ENCODE results near the gene ATXN1.
"Not testable (repeated sequence)": the region's sequence is repeated elsewhere in the genome, so short reads cannot be mapped to it uniquely, and the experiment has no call there.

Gene ATXN1

DNA sequence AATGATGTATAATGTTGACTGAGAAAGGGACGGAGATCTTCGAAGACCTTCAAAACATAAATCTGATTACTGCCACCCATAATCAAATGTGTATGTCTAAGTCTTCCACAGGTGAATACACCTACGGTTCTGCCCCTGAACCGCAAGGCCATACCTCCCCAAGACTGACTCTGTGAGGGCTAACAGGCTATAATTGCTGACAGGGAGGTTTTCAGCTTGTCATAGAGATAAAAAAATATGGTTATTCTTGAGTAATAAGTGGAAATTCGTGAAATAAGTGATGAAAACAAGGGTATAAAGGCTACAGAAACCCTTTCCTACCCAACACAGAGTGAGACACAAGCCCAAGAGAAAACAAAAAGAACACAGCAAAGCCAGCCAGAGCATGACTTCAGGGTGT is 188.9 kb downstream of the ATXN1 start:
- no peak for DNase-seq (ENCODE audit: low read depth in 2 of 2)

DNA sequence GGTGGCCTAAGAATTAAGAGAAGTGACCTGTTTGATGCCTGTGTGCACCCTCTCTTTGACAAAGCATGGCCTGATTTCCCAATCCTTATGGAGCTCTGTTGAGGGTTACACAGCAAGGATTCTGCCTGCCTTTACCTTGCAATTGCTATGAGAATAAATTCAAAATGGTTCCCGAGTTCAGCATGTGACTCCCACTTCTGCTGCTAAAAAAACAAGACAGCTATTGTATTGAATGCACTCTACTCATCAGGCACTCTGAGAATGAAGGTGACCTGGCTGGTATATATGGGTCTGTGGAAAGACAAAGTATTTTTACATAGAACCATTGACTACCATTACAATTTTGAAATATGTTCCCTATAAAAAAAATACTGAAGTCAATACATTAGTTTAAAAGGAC is 190.3 kb downstream of the ATXN1 start:
- DNase-seq (ENCODE audit: low read depth in 2 of 2), result no peak

DNA sequence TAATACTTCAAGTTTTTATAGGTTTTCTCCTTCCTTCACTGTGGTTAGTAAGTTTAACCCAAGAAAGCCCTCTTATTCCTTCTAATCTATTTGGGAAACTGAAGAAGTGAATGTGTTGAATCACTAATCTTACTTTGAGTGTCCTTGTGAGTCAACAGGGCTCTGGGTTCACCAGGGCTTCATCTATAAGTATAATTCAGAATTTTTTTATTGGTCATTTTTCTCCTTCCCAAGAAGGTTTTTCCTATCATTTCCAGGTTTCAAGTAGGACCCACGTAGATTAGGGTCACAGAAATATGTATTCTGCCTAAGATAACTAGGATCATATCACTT is 191.1 kb downstream of the ATXN1 start:
- no peak for DNase-seq (ENCODE audit: low read depth in 2 of 2)

DNA sequence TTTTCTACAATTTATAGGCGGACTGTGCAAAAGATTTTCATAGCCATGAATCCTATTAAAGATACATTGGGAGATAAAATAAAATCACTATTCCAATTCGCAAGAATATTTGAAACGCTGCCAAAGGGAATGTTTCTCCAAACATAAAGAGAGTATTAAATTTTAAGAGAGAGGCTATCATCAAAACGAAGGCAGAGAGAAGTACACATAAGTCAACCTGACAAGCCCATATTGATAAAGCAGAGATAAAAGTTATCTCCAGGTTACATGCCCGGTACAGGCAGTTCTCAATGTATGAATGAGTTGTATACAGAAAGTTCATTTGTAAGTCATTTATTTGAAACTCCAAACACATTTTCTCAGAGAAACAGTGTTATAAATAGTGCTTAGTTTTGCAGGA is 193.1 kb downstream of the ATXN1 start:
- DNase-seq (ENCODE audit: low read depth in 2 of 2), result no peak

DNA sequence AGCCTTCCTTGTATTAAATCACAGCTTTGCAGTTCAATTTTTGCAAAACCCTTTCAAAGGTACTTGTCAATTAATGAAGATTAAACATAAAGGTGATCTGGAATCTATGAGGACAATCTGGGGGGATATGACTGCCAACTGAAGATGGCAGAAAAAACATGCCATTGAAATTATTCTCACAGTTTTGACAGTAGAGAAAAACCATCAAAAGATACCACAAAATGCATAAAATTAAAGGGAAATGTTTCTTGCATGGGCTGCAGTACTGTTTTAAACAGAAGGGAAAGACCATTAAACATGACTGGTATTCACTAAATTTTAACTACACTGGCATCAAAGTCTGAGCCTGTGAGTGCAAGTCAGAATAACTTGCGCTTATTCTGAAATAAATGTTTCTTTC is 194.2 kb downstream of the ATXN1 start:
- no peak for DNase-seq (ENCODE audit: low read depth in 2 of 2)

DNA sequence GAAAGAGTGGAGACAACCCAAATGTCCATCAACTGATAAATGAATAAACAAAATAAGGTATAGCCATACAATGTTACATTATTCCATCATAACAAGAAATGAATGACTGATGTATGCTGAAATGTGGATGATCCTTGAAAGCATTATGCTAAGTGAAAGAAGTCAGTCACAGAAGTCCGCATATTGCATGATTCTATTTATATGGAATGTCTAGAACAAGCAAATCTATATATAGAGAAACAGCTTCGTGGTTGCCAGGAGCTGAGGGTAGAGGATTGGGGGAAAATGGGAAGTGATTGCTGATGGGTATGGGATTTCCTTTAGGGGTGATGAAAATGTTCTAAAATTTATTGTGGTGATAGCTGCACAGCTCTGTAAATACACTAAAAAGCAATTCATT is 196.8 kb downstream of the ATXN1 start:
- no peak for DNase-seq (ENCODE audit: low read depth in 2 of 2)

DNA sequence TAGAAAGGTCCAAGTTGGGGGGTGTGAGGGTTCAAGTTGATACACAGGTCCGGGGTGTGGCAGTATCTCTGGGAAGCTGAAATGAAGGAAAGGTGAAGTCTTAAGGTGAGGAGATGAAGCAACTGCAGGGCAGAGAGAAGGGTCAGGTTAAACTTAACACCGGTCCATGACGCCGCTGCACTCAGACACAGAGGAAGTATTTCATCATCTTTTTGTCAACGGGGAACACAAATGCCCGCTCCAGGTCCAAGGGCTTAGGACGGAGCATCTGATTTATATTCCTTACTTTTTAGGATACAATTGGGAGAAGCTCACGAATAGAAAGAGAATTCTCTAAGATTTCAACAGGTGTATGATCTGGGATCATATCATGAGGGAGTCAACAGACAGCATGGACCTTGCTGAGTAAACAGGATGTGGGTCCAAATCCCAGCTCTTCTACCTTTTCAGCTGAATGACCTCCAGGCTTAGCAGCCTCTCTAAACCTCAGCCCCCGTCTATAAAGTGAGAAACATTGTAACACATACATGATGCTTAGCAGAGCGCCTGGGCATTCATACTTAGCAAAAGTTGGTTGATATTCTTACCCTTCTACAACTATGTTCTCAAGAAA is 197.5 kb downstream of the ATXN1 start:
- DNase-seq (ENCODE audit: low read depth in 2 of 2), result no peak

DNA sequence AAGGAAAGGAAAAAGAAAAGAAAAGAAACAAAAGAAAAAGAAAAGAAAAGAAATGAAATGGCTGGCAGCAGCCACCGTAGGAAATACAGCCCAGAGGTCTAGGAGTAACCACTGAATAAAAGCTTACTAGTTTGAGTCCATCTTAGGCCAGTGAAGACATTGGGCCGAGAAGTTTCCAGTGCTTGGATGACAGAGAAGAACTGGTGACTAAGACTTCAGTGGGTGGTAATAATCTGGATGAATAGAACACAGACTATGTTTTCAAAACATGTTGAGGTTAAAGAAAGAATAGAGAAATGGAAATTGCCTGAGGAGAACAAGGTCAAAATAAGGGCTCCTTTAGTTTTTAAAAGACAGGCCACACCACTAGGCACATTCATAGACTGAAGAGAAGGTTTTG is 198.8 kb downstream of the ATXN1 start:
- DNase-seq (ENCODE audit: low read depth in 2 of 2), result no peak

DNA sequence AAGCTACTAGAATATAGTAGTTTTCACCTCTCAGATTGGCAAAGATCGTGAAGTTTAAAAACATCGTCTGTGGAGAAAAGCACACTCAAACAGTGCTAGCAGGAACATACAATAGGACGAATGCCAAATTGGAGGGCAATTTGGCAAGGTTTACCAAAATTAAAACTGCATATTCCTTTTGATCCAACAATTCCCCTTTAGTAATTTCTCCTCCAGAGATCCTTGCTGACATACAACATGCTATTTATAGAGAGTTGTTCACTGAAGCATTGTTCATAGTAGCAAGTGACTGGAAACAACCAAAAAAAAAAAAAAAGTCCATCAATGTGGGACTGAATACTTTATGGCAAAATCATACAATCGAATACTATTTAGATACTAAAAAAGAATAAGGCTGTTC is 202.2 kb downstream of the ATXN1 start:
- no peak for DNase-seq (ENCODE audit: low read depth in 2 of 2)

DNA sequence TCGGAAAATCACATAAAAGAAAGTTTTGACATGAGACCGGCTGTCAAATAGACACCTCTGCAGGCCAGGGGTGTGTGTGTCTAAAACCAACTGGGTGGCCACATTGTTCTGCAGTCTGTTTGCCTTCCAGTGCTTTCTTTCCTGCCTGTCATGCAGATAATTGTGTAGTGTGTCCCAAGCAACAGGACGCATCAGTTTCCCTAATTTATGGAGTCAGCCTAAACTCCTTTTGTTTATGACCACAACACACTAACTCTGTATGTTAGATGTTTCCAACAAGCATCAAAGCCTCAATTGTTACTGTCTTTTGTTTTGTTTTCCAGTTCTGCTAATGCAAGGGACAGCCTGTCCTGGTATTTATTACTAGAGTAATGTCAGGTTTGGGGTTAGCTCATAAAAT is 205.7 kb downstream of the ATXN1 start:
- no peak for DNase-seq (ENCODE audit: low read depth in 2 of 2)

DNA sequence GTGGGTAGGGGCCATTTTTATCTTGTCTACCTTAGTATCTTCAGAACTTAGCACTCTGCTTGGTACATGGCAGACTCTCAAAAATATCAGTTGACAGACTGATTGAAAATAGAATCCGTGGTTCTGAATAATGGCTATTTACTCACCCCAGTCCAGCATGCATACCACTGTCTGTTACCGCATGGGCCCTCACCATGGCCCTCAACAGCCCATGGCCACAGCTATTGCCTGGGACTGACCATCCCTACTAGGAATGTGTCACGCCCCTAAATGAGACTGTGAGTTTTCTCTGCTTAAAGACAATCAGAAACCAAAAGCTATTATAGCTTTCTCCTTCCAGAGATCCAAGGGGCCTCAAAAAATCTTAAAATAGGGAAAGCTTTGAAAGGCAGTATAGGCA is 207.7 kb downstream of the ATXN1 start:
- no peak for DNase-seq (ENCODE audit: low read depth in 2 of 2)

DNA sequence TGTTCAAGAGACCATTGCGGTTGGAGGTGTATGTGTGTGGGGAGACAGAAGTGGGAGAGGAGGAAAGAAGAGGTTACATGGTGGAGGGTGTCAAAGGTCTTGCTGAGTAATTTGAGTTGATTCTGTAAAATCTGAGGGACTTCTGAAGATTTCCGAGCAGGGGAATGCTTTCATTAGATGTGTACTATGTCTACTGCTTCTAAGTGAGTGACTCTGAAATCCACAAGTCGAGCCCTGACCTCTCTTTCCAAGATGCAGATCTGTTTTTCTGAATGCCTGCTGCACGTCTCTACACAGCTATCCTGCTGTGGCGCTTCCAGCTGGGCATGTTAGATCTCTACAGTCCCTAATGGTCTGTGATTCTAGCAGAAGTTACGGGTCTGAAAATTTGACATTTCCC is 209.8 kb downstream of the ATXN1 start:
- no peak for DNase-seq (ENCODE audit: low read depth in 2 of 2)

DNA sequence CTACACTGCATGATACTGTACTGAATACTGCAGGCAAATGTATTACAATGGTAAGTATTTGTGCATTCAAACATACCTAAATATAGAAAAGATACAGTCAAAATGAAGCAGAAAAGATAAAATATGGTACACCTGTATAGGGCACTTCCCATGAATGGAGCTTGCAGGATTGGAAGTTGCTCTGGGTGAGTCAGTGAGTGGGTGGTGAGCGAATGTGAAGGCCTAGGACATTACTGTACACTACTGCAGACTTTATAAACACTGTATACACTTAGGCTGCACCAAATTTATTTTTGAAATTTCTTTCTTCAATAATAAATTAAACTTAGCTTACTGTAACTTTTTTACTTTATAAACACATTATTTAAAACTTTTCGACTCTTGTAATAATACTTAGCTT is 213.1 kb downstream of the ATXN1 start:
- DNase-seq (ENCODE audit: low read depth in 2 of 2), result no peak

DNA sequence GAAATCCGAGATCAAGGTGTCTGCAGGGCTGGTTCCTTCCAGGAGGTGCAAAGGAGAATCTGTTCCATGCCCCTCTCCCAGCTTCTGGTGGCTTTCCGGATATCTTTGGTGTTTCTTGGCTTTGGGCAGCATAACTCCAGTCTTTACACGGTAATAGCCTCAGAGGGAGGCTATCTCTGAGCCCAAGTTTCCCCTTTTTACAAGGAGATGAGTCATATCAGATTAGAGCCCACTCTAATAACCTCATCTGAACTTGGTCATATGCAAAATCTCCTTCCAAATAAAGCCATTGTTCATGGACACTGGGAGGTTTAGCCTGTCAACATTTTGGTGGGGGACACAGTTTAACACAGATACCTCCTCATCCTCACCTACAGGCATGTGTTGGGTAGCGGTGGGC is 213.7 kb downstream of the ATXN1 start:
- DNase-seq (ENCODE audit: low read depth in 2 of 2), result no peak

DNA sequence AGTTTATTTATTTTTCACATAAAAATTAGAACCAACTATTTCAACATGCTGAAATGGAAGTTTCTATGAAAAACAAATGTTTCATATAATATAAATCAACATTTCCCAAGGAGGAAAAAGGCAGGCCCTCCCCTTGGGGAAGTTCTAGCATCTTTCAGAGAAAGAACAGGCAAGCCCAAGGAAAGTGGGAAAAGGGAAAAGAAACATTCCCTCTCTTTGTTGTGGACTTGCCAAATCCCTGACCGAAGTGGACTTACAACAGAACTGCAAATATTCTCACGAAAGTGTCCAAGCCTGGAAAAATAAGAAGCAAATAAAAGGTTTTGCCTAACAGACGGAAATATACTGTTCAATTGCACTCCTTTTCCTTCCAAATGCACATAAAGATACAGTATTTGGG is 214.4 kb downstream of the ATXN1 start:
- DNase-seq (ENCODE audit: low read depth in 2 of 2), result no peak

DNA sequence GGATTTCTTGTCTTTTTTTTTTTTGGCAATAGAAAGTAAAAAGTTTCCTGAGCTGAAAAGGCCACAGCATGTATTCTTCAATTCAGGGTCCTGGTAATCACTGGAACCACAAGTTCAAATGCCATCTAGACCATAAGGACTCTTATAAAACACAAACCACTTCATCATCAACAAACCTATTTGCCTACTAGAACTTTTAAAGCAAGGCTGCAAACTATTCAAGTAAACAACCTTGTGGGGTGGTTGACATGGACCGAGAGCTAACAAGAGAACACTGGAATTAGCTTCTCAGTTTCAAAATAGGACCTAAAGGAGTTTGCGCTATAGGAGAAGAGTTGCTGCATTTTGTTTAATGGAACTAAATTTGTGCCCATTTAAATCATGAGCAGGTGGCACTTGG is 215.9 kb downstream of the ATXN1 start:
- DNase-seq (ENCODE audit: low read depth in 2 of 2), result no peak

DNA sequence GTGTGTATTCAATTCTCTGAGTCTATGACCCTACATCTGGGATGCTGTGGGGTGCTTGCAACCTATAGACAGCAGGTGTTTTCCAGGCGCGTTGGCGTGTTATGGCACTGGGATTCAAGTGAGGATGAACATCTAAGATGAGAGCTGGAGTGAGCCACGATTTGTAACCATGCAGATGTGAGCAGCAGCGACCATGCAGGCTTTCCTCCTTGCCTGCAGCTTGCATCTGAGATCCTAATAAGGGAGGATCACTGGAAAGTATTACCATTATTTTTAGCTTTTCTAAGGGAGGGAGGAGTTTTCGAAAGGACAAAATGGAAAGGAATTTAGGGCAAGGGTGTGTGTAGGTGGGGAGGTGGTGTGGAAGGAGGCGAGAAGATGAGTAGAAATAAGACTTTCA is 216.7 kb downstream of the ATXN1 start:
- no peak for DNase-seq (ENCODE audit: low read depth in 2 of 2)

DNA sequence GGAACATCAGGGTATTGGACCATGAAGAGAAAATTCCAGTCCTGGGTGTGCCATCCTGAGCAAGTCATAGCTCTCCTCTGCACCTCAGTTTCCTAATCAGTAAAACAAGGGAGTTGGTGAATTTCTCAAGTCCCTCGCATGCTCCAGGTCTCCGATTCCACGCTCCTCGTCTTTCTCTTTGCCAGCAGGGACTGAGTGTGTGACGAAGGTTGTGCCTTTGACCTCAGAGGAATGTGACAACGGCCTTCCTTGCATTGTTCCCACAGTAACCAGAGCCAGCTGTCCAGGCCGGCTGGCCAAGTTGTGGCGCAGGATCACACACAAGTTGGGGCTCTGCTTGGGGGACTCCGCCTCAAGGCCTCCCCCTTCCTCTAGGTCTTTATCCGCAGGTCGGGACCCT is 217.3 kb downstream of the ATXN1 start:
- no peak for DNase-seq (ENCODE audit: low read depth in 2 of 2)

DNA sequence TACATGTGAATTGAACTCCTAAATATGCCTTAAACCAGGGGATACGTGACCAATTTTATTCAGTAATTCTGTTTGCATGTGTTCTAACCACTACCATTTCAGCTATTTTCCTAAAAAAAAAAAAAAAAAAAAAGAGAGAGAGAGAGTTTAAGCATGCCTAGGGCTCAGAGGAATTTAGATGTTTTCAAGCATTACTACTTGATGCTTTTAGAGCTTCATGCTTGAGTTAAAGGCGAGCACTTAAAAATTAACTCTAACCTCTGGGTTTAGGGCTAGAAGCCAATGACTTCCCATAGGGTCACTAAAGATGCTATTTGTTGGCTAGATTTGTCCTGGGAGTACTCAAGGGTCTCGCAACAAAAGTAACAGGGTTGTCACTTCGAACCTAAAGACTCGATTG is 217.7 kb downstream of the ATXN1 start:
- no peak for DNase-seq (ENCODE audit: low read depth in 2 of 2)

DNA sequence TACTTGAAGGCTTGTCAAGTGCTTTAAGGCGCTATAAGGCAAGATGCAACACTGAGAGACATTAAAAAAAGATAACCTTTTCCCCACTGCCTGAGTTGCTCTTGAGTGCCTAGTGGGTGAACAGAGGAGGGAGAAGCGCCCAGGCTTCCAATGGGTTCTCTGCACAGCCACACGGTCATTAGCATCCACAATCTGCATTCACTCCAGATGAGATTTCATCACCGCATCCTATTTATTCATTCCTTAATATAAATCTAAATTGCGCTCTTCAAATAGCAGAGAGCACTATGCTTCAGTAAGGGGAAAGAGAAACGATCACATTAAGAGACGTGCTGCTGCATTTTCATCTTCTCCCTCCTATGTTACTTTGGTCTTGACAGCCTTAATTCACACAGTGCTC is 219.2 kb downstream of the ATXN1 start:
- no peak for DNase-seq (ENCODE audit: low read depth in 2 of 2)

DNA sequence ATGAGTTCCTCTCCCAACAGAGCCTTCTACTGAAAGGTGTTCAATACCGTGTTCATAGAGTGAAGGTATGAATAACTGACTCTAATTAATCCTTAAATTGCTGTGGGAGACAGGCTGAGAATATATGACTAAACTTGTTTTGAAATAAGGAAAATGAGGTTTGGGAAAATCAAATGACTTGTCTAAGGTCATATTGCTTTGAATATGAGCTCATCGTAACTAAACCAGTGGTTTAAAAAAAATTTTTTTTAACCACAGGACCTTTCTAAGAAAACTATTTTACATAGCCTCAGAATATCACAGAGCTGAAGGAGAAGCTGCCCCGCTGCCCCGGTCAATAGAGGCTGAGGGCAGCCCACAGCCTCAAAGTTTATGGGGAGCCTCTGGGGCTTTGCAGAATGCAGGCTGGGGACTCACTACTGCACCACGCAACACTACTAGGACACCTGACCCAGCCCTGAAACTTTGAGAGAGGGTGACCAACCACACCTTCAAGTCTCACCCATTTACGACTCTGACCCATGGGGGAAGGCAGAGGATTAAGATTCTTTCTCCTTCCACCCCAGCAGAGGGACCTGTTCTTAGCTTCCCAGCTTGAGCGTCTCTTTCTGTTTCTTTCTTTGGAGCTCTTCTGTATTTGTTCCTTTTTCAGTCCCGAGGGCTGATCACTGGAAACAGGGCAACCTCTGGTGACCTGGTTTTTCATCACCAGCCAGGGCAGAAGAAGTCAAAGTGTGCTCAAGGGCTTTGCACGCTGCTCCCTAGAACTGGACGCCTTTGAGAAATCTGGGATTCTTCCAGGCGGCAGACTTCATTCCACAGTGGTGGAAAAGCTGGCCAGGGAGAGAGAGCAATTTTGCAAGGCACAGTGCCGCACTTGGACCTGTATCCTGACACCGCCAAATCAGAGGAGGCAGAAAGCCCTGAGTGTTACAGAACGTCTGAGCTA is 220.2 kb downstream of the ATXN1 start:
- DNase-seq (ENCODE audit: low read depth in 2 of 2), result no peak

DNA sequence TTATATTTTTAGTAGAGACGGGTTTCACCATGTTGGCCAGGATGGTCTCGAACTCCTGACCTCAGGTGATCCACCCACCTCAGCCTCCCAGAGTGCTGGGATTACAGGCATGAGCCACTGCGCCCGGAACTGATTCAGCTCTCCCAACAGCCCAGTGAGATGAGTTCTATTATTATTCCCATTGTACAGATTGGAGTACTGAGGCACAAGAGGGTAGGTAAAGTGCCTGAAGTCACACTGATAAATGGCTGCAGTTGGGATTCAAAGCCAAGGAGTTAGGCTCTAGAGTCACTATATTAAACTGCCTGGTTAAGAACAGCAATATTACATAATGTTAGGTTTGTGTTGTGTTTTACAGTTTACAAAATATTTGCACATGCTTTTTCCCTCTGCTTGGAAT is 220.9 kb downstream of the ATXN1 start:
- DNase-seq (ENCODE audit: low read depth in 2 of 2), result not testable (repeated sequence)

DNA sequence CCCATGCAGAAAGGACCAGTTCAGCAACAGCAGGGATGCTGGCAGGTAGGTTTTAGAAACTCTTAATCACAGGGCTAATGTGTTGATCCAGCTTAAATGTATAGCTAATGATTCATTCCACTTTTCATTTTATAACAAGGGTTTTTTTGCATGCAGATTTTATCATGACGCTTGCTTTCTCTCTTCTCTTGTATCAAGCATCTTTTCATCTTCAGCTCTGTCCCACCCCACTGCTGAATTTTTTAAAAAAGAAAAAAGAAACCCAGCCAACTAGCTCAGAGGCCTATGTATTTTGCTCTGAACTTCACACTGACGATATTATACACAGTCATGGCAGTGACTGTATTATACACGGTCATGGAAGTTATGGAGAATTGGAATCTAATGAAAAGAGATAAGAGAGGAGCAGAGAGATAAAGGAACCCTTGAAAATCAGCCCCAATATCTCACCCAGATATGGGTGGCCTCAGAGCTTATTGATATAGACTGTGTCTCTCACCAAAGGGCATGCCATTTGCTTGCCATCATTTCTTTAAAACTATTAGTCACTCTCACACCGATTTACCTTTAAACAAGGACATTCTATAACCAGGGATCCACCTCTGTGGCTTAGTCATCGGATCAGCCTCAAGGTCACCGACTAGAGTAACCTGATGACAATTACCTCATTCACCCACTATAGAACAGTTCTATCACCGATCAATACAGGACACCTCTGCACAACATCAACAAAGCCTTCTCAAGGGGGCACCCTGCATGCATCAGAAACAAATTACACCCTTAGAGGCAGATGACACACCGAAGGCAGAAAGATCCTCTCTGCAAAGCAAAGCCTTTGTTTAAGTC is 222.0 kb downstream of the ATXN1 start:
- no peak for DNase-seq (ENCODE audit: low read depth in 2 of 2)
